Nephron (organoid): ENCODE measurements around the gene PCSK5.
A peak's percentile ranks its signal among the peaks of the same experiment; 100 is the strongest.

Source experiments
- H3K27ac Mint-ChIP-seq, 3 experiments: 2 replicates each; pipeline ENCODE4 v1.8.0; 2020; ENCODE audit warnings: mixed read lengths in 3 of 3, mild to moderate bottlenecking in 2 of 3, moderate library complexity in 1 of 3
- H3K27me3 Mint-ChIP-seq: 2 replicates; pipeline ENCODE4 v1.8.0; 2021; ENCODE audit warnings: low read depth, mild to moderate bottlenecking, moderate library complexity, mixed read lengths
- H3K36me3 Mint-ChIP-seq: 2 replicates; pipeline ENCODE4 v1.8.0; 2020; ENCODE audit warnings: low read depth, mixed read lengths
- H3K4me1 Mint-ChIP-seq: 2 replicates; pipeline ENCODE4 v1.8.0; 2020; ENCODE audit warnings: mixed read lengths
- H3K4me3 Mint-ChIP-seq, 3 experiments: 2 replicates each; pipeline ENCODE4 v1.8.0; 2020; ENCODE audit warnings: mild to moderate bottlenecking in 3 of 3, mixed read lengths in 3 of 3, moderate library complexity in 2 of 3
- H3K9me3 Mint-ChIP-seq: 2 replicates; pipeline ENCODE4 v1.8.0; 2020; ENCODE audit warnings: mixed read lengths
- TF ChIP-seq, protein P1 (sequence below), 3 experiments: fragments of 200-600 bp; sonication (generic); IDR thresholded peaks; one replicate each; pipeline ENCODE4 v1.5.0; 2021; ENCODE audit warnings: antibody characterized with exemption in 3 of 3; ENCODE audit not compliant: unreplicated experiment in 3 of 3

Gene PCSK5

DNA sequence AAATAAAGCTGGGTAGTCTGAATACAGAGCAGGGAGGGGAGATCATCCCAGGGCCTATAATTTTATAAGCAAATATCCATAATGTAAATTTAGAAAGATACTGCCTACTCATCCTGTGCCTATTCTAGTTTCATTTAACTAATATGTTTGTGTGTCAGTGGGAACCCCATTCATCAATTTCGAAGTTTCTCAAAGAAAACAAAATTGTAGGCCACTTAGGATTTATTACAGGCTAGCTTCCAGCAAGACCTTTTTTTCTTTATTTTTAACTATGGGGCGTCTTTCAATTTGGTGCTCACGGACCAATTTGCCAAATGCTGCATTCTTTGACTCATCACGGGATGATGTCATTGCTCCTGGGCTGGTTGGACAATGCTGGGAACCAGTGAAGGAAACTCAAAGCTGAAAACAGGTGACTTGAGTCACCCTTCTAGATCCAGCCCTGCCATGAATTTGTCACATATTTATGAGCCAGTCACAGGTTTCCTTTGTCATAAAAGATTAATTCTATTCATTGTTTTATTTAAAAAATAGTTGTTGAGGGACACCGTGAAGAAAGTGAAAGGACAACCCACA lies 13.4 kb downstream of the PCSK5 start:
- H3K9me3 Mint-ChIP-seq = peaks cover 2% of the 10 kb centered on the region
- H3K36me3 Mint-ChIP-seq = peaks cover 18% of the 10 kb centered on the region
- H3K27me3 Mint-ChIP-seq = no peaks in the 10 kb centered on the region
- no peak overlapping the region for H3K4me3 Mint-ChIP-seq
- H3K27ac Mint-ChIP-seq = no peak overlapping the region
- H3K4me1 Mint-ChIP-seq = no peaks in the 10 kb centered on the region
- TF ChIP-seq, protein P1, sequence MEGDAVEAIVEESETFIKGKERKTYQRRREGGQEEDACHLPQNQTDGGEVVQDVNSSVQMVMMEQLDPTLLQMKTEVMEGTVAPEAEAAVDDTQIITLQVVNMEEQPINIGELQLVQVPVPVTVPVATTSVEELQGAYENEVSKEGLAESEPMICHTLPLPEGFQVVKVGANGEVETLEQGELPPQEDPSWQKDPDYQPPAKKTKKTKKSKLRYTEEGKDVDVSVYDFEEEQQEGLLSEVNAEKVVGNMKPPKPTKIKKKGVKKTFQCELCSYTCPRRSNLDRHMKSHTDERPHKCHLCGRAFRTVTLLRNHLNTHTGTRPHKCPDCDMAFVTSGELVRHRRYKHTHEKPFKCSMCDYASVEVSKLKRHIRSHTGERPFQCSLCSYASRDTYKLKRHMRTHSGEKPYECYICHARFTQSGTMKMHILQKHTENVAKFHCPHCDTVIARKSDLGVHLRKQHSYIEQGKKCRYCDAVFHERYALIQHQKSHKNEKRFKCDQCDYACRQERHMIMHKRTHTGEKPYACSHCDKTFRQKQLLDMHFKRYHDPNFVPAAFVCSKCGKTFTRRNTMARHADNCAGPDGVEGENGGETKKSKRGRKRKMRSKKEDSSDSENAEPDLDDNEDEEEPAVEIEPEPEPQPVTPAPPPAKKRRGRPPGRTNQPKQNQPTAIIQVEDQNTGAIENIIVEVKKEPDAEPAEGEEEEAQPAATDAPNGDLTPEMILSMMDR (IDR thresholded peaks at IDR 0.05; ENCODE audit: unreplicated experiment in 3 of 3) = no peak

DNA sequence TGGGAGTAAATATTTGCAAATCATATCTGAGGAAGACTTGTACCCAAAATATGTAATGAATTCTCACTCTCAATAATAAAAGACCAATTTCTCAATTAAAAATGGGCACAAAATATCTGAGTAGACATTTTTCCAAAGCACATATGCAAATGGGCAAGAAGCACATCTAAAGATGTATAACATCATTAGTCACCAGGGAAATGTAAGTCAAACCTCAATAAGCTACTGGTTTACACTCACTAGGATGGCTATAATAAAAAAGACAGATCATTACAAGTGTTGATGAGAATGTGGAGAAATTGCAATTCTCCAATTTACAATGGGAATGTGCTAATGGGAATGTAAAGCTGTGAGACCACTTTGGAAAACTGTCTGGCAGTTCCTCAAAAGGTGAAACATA lies 13.9 kb downstream of the PCSK5 start:
- H3K27ac Mint-ChIP-seq = no peak overlapping the region
- peaks cover 2% of the 10 kb centered on the region for H3K9me3 Mint-ChIP-seq
- no peaks in the 10 kb centered on the region for H3K27me3 Mint-ChIP-seq
- H3K36me3 Mint-ChIP-seq = peaks cover 18% of the 10 kb centered on the region
- H3K4me3 Mint-ChIP-seq = no peak overlapping the region
- TF ChIP-seq, protein P1 (IDR thresholded peaks at IDR 0.05; ENCODE audit: unreplicated experiment in 3 of 3) = no peak
- no peaks in the 10 kb centered on the region for H3K4me1 Mint-ChIP-seq

DNA sequence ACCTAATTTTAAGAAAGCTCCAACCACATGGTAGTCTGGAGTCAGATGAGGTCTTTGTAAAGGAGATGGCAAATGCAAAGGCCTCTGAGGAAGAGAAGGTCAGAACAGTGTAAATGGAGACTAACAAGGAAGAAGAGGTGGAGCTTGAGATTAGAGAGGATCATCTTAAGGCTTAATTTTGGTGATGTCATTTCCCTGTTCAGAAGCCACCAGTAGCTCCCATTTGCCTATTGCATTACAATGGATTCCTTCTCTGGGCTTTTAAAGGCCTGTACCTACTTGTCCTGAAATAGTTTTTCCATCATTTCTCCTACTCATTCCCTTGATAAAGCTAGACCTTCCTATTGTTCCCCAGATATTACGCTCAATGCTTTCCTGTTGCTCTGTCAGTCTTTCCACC lies 16.1 kb downstream of the PCSK5 start:
- peaks cover 2% of the 10 kb centered on the region for H3K9me3 Mint-ChIP-seq
- no peak overlapping the region for H3K27ac Mint-ChIP-seq
- H3K36me3 Mint-ChIP-seq = peaks cover 5% of the 10 kb centered on the region
- H3K4me1 Mint-ChIP-seq = peaks cover 7% of the 10 kb centered on the region
- H3K27me3 Mint-ChIP-seq = no peaks in the 10 kb centered on the region
- no peak overlapping the region for H3K4me3 Mint-ChIP-seq
- TF ChIP-seq, protein P1 (IDR thresholded peaks at IDR 0.05; ENCODE audit: unreplicated experiment in 3 of 3) = no peak

DNA sequence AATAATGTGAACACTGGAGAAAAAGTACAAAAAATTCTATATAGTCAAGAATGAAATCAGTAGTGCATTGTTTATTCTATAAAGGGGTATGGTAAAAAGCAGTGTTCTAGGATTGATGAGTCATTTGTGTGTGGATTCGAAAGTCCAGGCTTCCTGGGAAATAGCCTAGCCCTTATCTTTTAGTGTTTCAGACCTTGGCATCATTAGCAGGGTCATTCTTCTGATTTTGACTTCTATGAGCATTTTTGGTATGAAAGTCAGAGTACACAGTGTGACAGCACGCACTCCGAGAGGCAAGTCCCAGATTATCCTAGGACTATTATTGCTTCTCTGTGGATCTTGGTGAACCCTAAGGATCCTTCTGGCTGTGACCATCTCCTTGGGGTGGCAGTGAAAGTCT lies 16.9 kb downstream of the PCSK5 start:
- Mint-ChIP-seq H3K27ac (no peak overlapping the region), H3K4me1 (peaks cover 7% of the 10 kb centered on the region), H3K36me3 (peaks cover 8% of the 10 kb centered on the region), H3K4me3 (no peak overlapping the region), H3K9me3 (peaks cover 2% of the 10 kb centered on the region), H3K27me3 (no peaks in the 10 kb centered on the region)
- TF ChIP-seq, protein P1 (IDR thresholded peaks at IDR 0.05; ENCODE audit: unreplicated experiment in 3 of 3) = no peak

DNA sequence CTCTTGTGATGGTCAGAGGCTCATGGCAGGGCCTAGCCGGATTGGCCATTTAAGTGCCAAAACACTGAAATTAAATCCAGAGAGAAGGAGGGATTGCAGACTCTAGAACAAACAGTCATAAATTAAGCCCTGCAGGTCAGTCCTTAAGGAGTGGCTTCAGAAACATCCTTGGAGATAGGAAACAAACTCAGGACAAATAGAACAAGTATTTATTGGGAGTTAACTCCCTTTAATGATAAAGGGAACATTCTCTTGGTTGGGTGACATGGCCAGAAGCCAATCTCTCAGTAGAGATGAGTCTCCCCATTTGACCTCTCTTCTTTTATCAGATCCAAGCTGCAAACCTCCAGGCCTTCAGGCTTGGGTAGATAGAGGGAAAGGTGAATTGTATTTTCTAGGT lies 17.4 kb downstream of the PCSK5 start:
- H3K36me3 Mint-ChIP-seq = peaks cover 8% of the 10 kb centered on the region
- H3K9me3 Mint-ChIP-seq = peaks cover 2% of the 10 kb centered on the region
- TF ChIP-seq, protein P1 (IDR thresholded peaks at IDR 0.05; ENCODE audit: unreplicated experiment in 3 of 3) = no peak
- H3K4me3 Mint-ChIP-seq = no peak overlapping the region
- no peaks in the 10 kb centered on the region for H3K27me3 Mint-ChIP-seq
- H3K4me1 Mint-ChIP-seq = peaks cover 7% of the 10 kb centered on the region
- H3K27ac Mint-ChIP-seq = no peak overlapping the region

DNA sequence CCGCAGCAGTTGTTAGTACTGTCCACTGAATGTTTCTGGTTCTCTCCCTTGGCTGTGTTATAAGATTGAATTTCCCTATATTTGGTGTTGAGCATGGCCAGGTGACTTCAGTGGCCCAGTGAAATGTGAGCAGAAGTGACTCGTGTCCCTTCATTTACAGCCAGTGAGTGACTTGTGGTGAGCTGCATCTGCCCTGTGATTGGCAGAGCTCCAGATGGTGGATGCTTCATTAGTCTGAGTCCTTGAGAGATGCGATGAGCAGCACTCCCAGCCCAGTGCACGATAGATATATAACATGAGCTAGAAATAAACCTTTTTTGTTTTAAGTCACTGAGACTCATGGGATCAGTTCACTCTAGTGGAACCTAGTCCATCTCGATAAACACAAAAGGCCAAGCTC lies 19.3 kb downstream of the PCSK5 start:
- TF ChIP-seq, protein P1 (IDR thresholded peaks at IDR 0.05; ENCODE audit: unreplicated experiment in 3 of 3) = no peak
- H3K9me3 Mint-ChIP-seq = peaks cover 2% of the 10 kb centered on the region
- peak overlapping the region in 1 of 3 experiments; percentile 11 for H3K27ac Mint-ChIP-seq
- peaks cover 12% of the 10 kb centered on the region for H3K4me1 Mint-ChIP-seq
- peaks cover 8% of the 10 kb centered on the region for H3K36me3 Mint-ChIP-seq
- no peak overlapping the region for H3K4me3 Mint-ChIP-seq
- H3K27me3 Mint-ChIP-seq = no peaks in the 10 kb centered on the region
